B cell (primary cell): ENCODE results near the gene SOAT2. TPM values are rescaled to one million over a fixed set of nuclear protein-coding genes. Genes with fewer than 3 reads are reported as not detected.

Experiments
- ATAC-seq: fragments of 200-7000 bp; cut with Tn5 transposase; one replicate; pipeline ENCODE4 v1.10.0; 2021; ENCODE audit warnings: low read depth, mild to moderate bottlenecking, moderate number of reproducible peaks, moderate library complexity
- CTCF ChIA-PET: fragments of 350-600 bp; sonication (Branson Sonifier 250); formaldehyde crosslinking; loops from one replicate; lab custom pipeline; 2021; ENCODE audit warnings: antibody characterized with exemption, inconsistent platforms; lab: Charles Lee
- POLR2A ChIA-PET: fragments of 350-600 bp; sonication (Branson Sonifier 250); formaldehyde crosslinking; loops from one replicate; lab custom pipeline; 2021; ENCODE audit warnings: antibody characterized with exemption; lab: Charles Lee
- DNase-seq: peaks from one replicate; pipeline ENCODE4 v3.0.0; 2013
- H2AFZ ChIP-seq: 2 replicates; pipeline ENCODE4 v1.6.1; 2012; ENCODE audit warnings: mild to moderate bottlenecking, low read depth, low read length; ENCODE audit not compliant: insufficient read depth, poor library complexity, severe bottlenecking
- H3K27ac ChIP-seq, 2 donors: 1 replicate in 1 of 2; 2 replicates in 1 of 2; pipeline ENCODE4 v1.5.1; 2012 to 2013; ENCODE audit warnings: low read length in 2 of 2, mild to moderate bottlenecking in 2 of 2, moderate library complexity in 1 of 2
- H3K27me3 ChIP-seq, 4 experiments: fragments of 200-600 bp in 1 of 4; sonication (generic) in 1 of 4; replicated peaks in 1 of 4; 1 replicate in 2 of 4; 2 replicates in 2 of 4; pipeline versions ENCODE4 v1.6.1 to v1.7.0; 2013 to 2016; ENCODE audit warnings: low read length in 3 of 4, mild to moderate bottlenecking in 2 of 4, mixed read lengths in 1 of 4, moderate library complexity in 1 of 4; ENCODE audit not compliant: insufficient read depth in 4 of 4, control insufficient read depth in 3 of 4; ENCODE audit errors: control extremely low read depth in 1 of 4
- H3K36me3 ChIP-seq, 2 experiments: replicated peaks in 1 of 2; 1 replicate in 1 of 2; 2 replicates in 1 of 2; pipeline versions ENCODE4 v1.6.1 to v1.7.1; 2013; ENCODE audit warnings: low read length in 1 of 2; ENCODE audit not compliant: insufficient read depth in 2 of 2, control insufficient read depth in 1 of 2; ENCODE audit errors: control extremely low read depth in 1 of 2, extremely low read depth in 1 of 2
- H3K4me1 ChIP-seq, 2 donors: fragments of 200-600 bp in 1 of 2; sonication (generic) in 1 of 2; 1 replicate in 1 of 2; 2 replicates in 1 of 2; pipeline versions ENCODE4 v1.5.1 to v1.6.1; 2013 to 2017; ENCODE audit warnings: low read length in 2 of 2; ENCODE audit not compliant: control insufficient read depth in 2 of 2, insufficient read depth in 2 of 2
- H3K4me2 ChIP-seq: replicated peaks from 2 replicates; pipeline ENCODE3; 2012; ENCODE audit warnings: mild to moderate bottlenecking, low read depth, low read length; ENCODE audit not compliant: poor library complexity, severe bottlenecking
- H3K4me3 ChIP-seq, 5 experiments: fragments of 200-600 bp in 1 of 5; sonication (generic) in 1 of 5; 1 replicate in 3 of 5; 2 replicates in 2 of 5; pipeline versions ENCODE4 v1.5.1 to v1.7.0; 2011 to 2016; ENCODE audit warnings: low read length in 4 of 5, mild to moderate bottlenecking in 4 of 5, low read depth in 2 of 5, control low read depth in 1 of 5, moderate library complexity in 1 of 5; ENCODE audit not compliant: insufficient read depth in 1 of 5; ENCODE audit errors: control extremely low read depth in 1 of 5, extremely low read depth in 1 of 5
- H3K79me2 ChIP-seq: fragments of 200-600 bp; sonication (generic); one replicate; pipeline ENCODE4 v1.6.0; 2016; ENCODE audit warnings: low read length; ENCODE audit not compliant: control insufficient read depth, insufficient read depth
- H3K9ac ChIP-seq: fragments of 200-600 bp; sonication (generic); 2 replicates; pipeline ENCODE4 v1.6.1; 2017; ENCODE audit warnings: mild to moderate bottlenecking, low read length, moderate library complexity
- H3K9me3 ChIP-seq, 3 donors: one replicate each; pipeline versions ENCODE4 v1.6.1 to v1.7.1; 2013; ENCODE audit warnings: low read length in 2 of 3; ENCODE audit not compliant: control insufficient read depth in 2 of 3, insufficient read depth in 1 of 3; ENCODE audit errors: control extremely low read depth in 1 of 3
- H4K20me1 ChIP-seq: 2 replicates; pipeline ENCODE4 v1.6.0; 2012; ENCODE audit warnings: mild to moderate bottlenecking, low read length; ENCODE audit not compliant: insufficient read depth, control insufficient read depth, poor library complexity, severe bottlenecking
- H3K27ac Mint-ChIP-seq: one replicate; pipeline ENCODE4 v1.8.0; 2021; ENCODE audit warnings: mixed read lengths
- H3K27me3 Mint-ChIP-seq: one replicate; pipeline ENCODE4 v1.8.0; 2021; ENCODE audit warnings: mixed read lengths
- H3K4me1 Mint-ChIP-seq: one replicate; pipeline ENCODE4 v1.8.0; 2021; ENCODE audit warnings: mixed read lengths
- H3K4me3 Mint-ChIP-seq: one replicate; pipeline ENCODE4 v1.8.0; 2021; ENCODE audit warnings: mixed read lengths
- H3K9me3 Mint-ChIP-seq: one replicate; pipeline ENCODE4 v1.8.0; 2022; ENCODE audit warnings: mixed read lengths; ENCODE audit not compliant: insufficient read depth
- CTCF ChIP-seq: fragments of 200-600 bp; IDR thresholded peaks from one replicate; pipeline ENCODE4 v1.8.0; 2022; ENCODE audit warnings: antibody characterized with exemption, mild to moderate bottlenecking
- EZH2 ChIP-seq: IDR thresholded peaks from 2 replicates; pipeline ENCODE4 v1.6.1; 2012; ENCODE audit warnings: borderline replicate concordance, low read depth, mild to moderate bottlenecking, moderate library complexity, low read length; ENCODE audit not compliant: insufficient read depth, poor library complexity, severe bottlenecking
- WGBS: methylation state at CpG from one replicate; pipeline ENCODE4 v1.1.5; 2013; ENCODE audit warnings: missing lambda C conversion rate; ENCODE audit not compliant: insufficient coverage; 5-methylcytosine and 5-hydroxymethylcytosine counted together
- intact Hi-C: fragments of 100-400 bp; cut with micrococcal nuclease; formaldehyde crosslinking; loops from one replicate; pipeline ENCODE4 v1.10.0; 2022
- polyA plus RNA-seq: library from polyadenylated mRNA; depleted of rRNA; stranded (reverse); fragments of >200 nt; gene quantifications from 2 replicates; pipeline ENCODE4 v1.2.3, GENCODE V29; 2012
- total RNA-seq, 2 donors: library from RNA; stranded (reverse); fragments of 120-200 nt in 1 of 2; gene quantifications; 1 replicate in 1 of 2; 2 replicates in 1 of 2; pipeline versions ENCODE4 v1.2.3 to v1.2.4, GENCODE V29; 2013 to 2022

Gene SOAT2
- total and polyA plus RNA-seq, 2 donors (not counting 1 experiment from before 2014, with no cell fraction given) = 0.31 TPM; not detected in 1

GRCh38 chr12:53147653-53148052 is 44.4 kb downstream of the SOAT2 start:
- Histone ChIP-seq H2AFZ (no peak overlapping the region), H3K9me3 (no peaks in the 10 kb centered on the region), H3K27me3 (no peaks in the 10 kb centered on the region), H3K36me3 (no peaks in the 10 kb centered on the region), H3K27ac (no peak overlapping the region), H3K4me2 (no peak overlapping the region), H3K9ac (no peak overlapping the region), H3K4me1 (no peaks in the 10 kb centered on the region), H4K20me1 (no peaks in the 10 kb centered on the region), H3K79me2 (no peaks in the 10 kb centered on the region), H3K4me3 (no peak overlapping the region)
- Mint-ChIP-seq H3K4me1 (no peaks in the 10 kb centered on the region), H3K27ac (no peak overlapping the region), H3K27me3 (peaks cover 3% of the 10 kb centered on the region), H3K4me3 (no peak overlapping the region), H3K9me3 (no peaks in the 10 kb centered on the region)
- TF ChIP-seq EZH2 (no peak), CTCF (no peak)
- ChIA-PET CTCF (no interaction called here), POLR2A (no interaction called here)
- ATAC-seq = no peak
- intact Hi-C loops = no loop called here
- no CpG with 5 or more reads among the region's 15 CpGs for WGBS
- no peak for DNase-seq

- Histone ChIP-seq H3K9me3 (no peaks in the 10 kb centered on the region), H3K27me3 (no peaks in the 10 kb centered on the region), H3K4me2 (no peak overlapping the region), H3K9ac (no peak overlapping the region), H2AFZ (no peak overlapping the region), H4K20me1 (no peaks in the 10 kb centered on the region), H3K27ac (no peak overlapping the region), H3K36me3 (no peaks in the 10 kb centered on the region), H3K4me3 (no peak overlapping the region), H3K79me2 (no peaks in the 10 kb centered on the region), H3K4me1 (no peaks in the 10 kb centered on the region)
- Mint-ChIP-seq H3K27ac (no peak overlapping the region), H3K4me1 (no peaks in the 10 kb centered on the region), H3K9me3 (no peaks in the 10 kb centered on the region), H3K27me3 (peaks cover 3% of the 10 kb centered on the region), H3K4me3 (no peak overlapping the region)
- WGBS = 94% methylated on average over 2 of the region's 6 CpGs
- ChIA-PET CTCF (interaction anchor here (0.7 to 1.6 kb wide), 2 partner anchors 9 to 15 kb away, joined by 3 to 4 read pairs; no protein-coding TSS in a partner anchor), POLR2A (no interaction called here)
- ATAC-seq (no peak), DNase-seq (no peak)
- TF ChIP-seq CTCF (no peak), EZH2 (no peak)
- intact Hi-C loops = no loop called here
These were observed 47.8 kb downstream of the SOAT2 start for GRCh38 chr12:53151039-53151438.
